Lung (tissue), 12 donors: ENCODE measurements around the gene CTXND1. TPM values are rescaled to one million over a fixed set of nuclear protein-coding genes. Genes with fewer than 3 reads are reported as not detected.

Source experiments
- ATAC-seq: fragments of 200-7000 bp; cut with Tn5 transposase; one replicate; pipeline ENCODE4 v1.9.1; 2020; ENCODE audit warnings: moderate number of reproducible peaks; ENCODE audit not compliant: insufficient read depth, low FRiP score
- DNase-seq, 3 donors: peaks; one replicate each; pipeline ENCODE4 v3.0.0-alpha.2; 2013 to 2017
- H3K27ac ChIP-seq, 2 donors: one replicate each; pipeline ENCODE4 v1.5.1; 2013; ENCODE audit warnings: mild to moderate bottlenecking in 2 of 2, moderate library complexity in 2 of 2, control low read depth in 1 of 2, inconsistent platforms in 1 of 2, low read depth in 1 of 2, low read length in 1 of 2
- H3K27me3 ChIP-seq, 3 donors: one replicate each; pipeline ENCODE4 v1.5.1; 2013; ENCODE audit warnings: low read length in 2 of 3; ENCODE audit not compliant: control insufficient read depth in 3 of 3, insufficient read depth in 3 of 3
- H3K36me3 ChIP-seq, 4 donors: one replicate each; pipeline ENCODE4 v1.5.1; 2013; ENCODE audit warnings: low read length in 4 of 4, mild to moderate bottlenecking in 1 of 4, moderate library complexity in 1 of 4; ENCODE audit not compliant: control insufficient read depth in 4 of 4, insufficient read depth in 4 of 4
- H3K4me1 ChIP-seq, 5 donors: one replicate each; pipeline ENCODE4 v1.5.1; 2013; ENCODE audit warnings: low read length in 5 of 5, mild to moderate bottlenecking in 2 of 5, moderate library complexity in 1 of 5; ENCODE audit not compliant: control insufficient read depth in 5 of 5, insufficient read depth in 5 of 5
- H3K4me3 ChIP-seq: one replicate; pipeline ENCODE4 v1.5.1; 2013; ENCODE audit warnings: mild to moderate bottlenecking, control low read depth, moderate library complexity
- H3K9ac ChIP-seq, 2 donors: one replicate each; pipeline ENCODE4 v1.5.1; 2013; ENCODE audit warnings: low read length in 2 of 2, control low read depth in 1 of 2; ENCODE audit not compliant: insufficient read depth in 1 of 2
- H3K9me3 ChIP-seq, 4 donors: one replicate each; pipeline ENCODE4 v1.5.1; 2013; ENCODE audit warnings: low read length in 3 of 4, mild to moderate bottlenecking in 1 of 4, moderate library complexity in 1 of 4; ENCODE audit not compliant: control insufficient read depth in 4 of 4, insufficient read depth in 3 of 4
- CTCF ChIP-seq: IDR thresholded peaks from 2 replicates; pipeline ENCODE4 v1.5.1; 2012; ENCODE audit warnings: mild to moderate bottlenecking; ENCODE audit errors: control extremely low read depth, extremely low read depth
- WGBS, 2 donors: extraction: QIAGEN DNeasy Blood & Tissue Kit; methylation state at CpG; one replicate each; pipeline ENCODE4 v1.1.7; 2013; 5-methylcytosine and 5-hydroxymethylcytosine counted together
- polyA plus RNA-seq, 2 donors: library from polyadenylated mRNA; stranded (reverse); fragments of 200-250 nt; gene quantifications; one replicate each; pipeline ENCODE4 v1.2.1, GENCODE V29; 2013
- total RNA-seq, 2 donors: library from RNA; depleted of rRNA in 1 of 2; stranded (reverse); fragments of >200 nt in 1 of 2; gene quantifications; one replicate each; pipeline ENCODE4 v1.2.1, GENCODE V29; 2014 to 2021
- donor health status: control.
- donor health status: control.
- donor health status: Bipolar disorder and iron deficiency.
- donor health status: healthy.
- donor health status: DM: yes; HTN: yes; CAD: no.

Gene CTXND1
- total and polyA plus RNA-seq, 4 donors = 0.10 to 2.4 (median 1.5) TPM

GRCh38 chr15:80202016-80202315 is 50.0 kb downstream of the CTXND1 start:
- Histone ChIP-seq H3K4me3 (no peak overlapping the region), H3K9me3 (peaks cover 0 to 3% (median 0%) of the 10 kb centered on the region in 4 donors), H3K36me3 (peaks cover 0 to 11% (median 1%) of the 10 kb centered on the region in 4 donors), H3K4me1 (peaks cover 0 to 15% (median 0%) of the 10 kb centered on the region in 5 donors), H3K9ac (no peak overlapping the region), H3K27ac (no peak overlapping the region), H3K27me3 (peaks cover 0 to 3% (median 0%) of the 10 kb centered on the region in 3 donors)
- WGBS, 2 donors = 47 to 82% methylated on average over 2 of the region's 2 CpGs
- DNase-seq (no peak), ATAC-seq (no peak)
- no peak for TF ChIP-seq CTCF

DNA sequence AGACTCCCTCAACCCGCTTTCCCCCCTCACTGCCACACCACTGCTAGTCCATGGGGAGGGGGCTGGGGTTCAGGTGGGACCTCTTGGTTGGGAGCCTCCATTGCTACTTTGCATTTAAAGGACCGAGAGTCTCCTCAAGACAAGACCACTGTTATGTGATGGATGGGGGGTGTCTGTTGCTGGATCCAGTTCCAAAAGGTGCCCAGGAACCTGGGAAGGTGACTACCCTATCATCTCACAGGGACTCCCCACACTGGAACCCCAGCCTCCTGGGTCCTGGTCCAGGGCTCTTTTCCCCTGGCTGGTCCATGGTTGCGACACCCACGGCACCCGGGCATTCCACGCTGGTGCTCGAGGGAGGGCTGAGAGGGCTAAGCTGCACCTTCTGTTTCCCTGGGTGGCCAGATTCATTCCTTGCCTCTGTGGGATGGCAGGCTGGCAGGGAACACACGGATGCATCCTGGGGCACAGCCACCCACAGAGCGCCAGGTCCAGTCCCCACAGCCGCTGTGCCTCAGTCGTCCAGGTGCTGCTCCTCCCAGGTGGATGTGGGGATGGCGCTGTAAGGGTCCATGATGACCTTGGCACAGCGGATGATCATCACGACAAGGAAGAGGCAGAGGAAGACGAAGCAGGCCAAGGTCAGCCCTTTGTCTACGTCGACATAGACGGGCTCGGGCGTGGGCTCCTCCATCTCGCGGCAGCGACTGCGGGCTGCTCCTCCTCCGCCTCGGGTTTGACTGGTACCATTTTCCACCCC is 50.6 kb downstream of the CTXND1 start:
- Histone ChIP-seq H3K9me3 (peaks cover 0 to 3% (median 0%) of the 10 kb centered on the region in 4 donors), H3K27me3 (peaks cover 0 to 3% (median 0%) of the 10 kb centered on the region in 3 donors), H3K4me3 (no peak overlapping the region), H3K9ac (no peak overlapping the region), H3K27ac (no peak overlapping the region), H3K36me3 (peaks cover 0 to 11% (median 1%) of the 10 kb centered on the region in 4 donors), H3K4me1 (peaks cover 0 to 15% (median 0%) of the 10 kb centered on the region in 5 donors)
- WGBS, 2 donors = 85 to 93% methylated on average over 26 of the region's 26 CpGs
- ATAC-seq (no peak), DNase-seq (no peak)
- TF ChIP-seq CTCF = no peak

GRCh38 chr15:80199869-80200268 is 52.1 kb downstream of the CTXND1 start:
- TF ChIP-seq CTCF = no peak
- WGBS, 2 donors = 58 to 92% methylated on average over 3 of the region's 3 CpGs
- no peak overlapping the region for H3K4me3 ChIP-seq

More at GRCh38 chr15:80199869-80200268, 52.1 kb downstream of the CTXND1 start:
- ATAC-seq (no peak), DNase-seq (no peak)
- H3K4me1 ChIP-seq = peaks cover 0 to 15% (median 0%) of the 10 kb centered on the region in 5 donors
- H3K9ac ChIP-seq = no peak overlapping the region
- peaks cover 0 to 3% (median 0%) of the 10 kb centered on the region in 4 donors for H3K9me3 ChIP-seq
- H3K27ac ChIP-seq = no peak overlapping the region
- peaks cover 0 to 3% (median 0%) of the 10 kb centered on the region in 3 donors for H3K27me3 ChIP-seq
- peaks cover 0 to 11% (median 1%) of the 10 kb centered on the region in 4 donors for H3K36me3 ChIP-seq
